HG03460 (cell line): ENCODE results near the gene NOL11.
A peak's percentile ranks its signal among the peaks of the same experiment; 100 is the strongest.
"Not testable (repeated sequence)": the region's sequence is repeated elsewhere in the genome, so short reads cannot be mapped to it uniquely, and the experiment has no call there.

Experiments used
- ATAC-seq: cut with Tn5 transposase; IDR thresholded peaks from one replicate; pipeline ENCODE4 v1.9.1; 2021; ENCODE audit not compliant: unreplicated experiment

The NOL11 gene

DNA sequence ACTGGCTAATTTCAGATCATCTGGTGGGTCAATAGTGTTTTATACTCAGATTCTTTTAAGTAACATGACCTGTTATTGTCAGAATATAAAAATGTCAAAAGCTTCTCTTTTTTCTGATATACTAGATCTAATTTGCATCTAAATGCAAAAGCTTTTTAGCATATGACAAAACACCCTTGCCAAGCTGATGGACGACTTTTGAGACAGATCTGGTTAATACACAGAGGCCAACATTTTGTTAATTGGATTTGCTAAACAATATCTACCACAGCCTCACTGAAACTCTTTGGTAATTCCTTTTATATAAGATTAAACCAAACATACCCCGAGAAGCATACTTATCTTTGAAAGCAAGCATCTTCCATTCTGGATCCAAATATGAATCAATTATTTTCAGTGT lies 10.3 kb upstream of the NOL11 start:
- no peak for ATAC-seq

DNA sequence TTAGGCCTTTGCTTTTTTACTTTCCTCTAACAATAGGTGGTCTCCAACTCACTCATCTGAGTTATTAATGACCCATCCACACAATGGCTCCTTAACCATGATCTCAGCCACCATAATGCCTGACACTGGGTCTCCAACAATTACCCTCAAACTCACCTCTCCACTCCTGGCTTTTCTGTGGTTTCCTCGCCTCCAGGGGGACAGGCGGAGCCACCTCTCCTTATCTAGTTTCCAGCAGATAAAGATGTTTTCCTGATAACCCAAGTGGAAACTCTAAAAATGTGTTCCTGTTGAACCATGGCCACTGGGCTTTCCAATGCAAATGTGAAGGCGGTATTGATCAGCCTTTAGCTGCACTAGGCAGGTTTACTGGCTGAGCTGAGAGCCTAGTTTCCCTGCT lies 9.4 kb upstream of the NOL11 start:
- ATAC-seq = no peak

DNA sequence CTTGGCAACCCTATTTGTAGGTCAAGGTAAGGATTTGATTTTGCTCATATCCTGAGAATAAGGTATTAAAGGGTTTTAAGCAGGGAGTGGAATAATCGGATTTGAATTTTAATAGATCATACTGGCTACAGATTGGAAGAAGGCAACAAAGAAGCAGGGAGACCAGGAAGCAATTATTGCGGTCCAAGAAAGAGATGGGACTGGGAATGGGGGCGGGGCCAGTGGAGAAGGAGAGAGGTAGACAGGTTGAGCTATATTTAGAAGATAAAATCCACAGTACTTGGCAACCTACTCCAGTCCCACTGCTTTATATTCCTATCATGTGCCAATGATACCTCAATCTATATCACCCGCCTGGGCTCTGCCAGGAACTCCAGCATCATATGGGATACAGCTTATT lies 5.8 kb upstream of the NOL11 start:
- no peak for ATAC-seq

DNA sequence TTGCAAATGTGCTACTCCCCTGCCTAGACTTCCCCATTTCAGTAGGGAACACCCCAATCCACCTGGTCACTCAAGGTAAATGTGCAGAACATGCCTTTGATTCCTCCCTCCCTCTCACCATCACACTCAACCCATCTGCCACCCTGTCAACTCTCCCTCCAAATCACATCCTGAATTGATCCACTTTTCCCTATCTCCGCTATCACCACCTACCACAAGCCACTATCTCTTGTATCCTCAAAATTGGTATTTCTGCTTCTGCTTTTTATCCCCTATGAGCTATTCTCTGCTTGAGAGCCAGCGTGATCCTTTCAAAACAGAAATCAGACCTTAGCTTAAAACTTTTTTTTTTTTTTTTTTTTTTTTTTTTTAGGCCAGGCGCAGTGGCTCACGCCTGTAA lies 5.4 kb upstream of the NOL11 start:
- ATAC-seq = no peak

DNA sequence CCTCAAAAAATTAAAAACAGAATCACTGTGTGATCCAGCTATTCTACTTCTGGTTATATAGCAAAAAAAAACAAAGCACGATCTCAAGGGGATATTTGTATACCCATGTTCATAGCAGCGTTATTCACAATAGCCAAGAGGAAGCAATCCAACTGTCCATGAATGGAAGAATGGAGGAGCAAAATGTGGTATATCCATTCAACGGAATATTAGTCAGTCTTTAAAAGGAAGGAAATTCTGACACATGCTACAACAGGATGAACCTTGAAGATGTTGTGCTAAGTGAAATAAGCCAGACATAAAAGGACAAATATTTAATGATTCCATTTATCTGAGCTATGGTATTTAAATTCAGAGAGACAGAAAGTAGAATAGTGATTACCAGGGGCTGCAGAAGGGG lies 4.6 kb upstream of the NOL11 start:
- no peak for ATAC-seq

DNA sequence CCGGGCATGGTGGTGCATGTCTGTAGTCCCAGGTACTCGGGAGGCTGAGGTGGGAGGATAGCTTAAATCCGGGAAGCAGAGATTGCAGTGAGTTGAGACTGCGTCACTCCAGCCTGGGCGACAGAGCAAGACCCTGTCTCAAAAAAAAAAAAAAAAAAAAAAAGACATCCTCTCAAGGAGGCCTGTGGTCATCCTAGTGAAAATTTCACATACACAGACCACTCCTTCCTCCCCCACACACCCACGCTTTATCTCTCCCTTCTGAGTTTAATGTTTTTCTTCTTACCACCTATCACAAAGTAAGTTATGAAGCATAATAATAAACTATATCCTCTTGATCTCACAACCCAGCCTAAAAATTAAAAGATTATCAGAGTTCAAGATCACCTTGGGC lies 1.3 kb upstream of the NOL11 start:
- ATAC-seq = no peak

DNA sequence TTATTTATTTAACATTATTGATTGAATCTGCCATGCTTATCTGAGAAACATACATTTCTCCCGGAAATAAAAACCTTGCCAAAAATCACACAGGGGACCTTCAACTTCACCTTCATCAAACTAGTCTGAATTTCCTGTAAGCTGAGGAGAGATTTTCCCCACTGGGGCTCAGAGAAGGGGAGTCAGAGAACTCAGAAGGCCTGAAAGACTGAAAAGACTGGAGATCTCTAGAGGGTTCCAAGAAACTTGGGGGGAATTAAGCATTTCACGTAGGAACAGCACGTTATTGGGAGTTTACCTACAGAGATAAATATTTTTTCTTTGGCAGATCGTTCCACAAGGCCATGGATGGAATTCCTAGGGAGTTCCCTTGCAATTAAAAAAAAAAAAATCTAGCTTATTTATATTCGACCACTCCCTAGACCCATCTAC lies 528 bp upstream of the NOL11 start:
- ATAC-seq = no peak

DNA sequence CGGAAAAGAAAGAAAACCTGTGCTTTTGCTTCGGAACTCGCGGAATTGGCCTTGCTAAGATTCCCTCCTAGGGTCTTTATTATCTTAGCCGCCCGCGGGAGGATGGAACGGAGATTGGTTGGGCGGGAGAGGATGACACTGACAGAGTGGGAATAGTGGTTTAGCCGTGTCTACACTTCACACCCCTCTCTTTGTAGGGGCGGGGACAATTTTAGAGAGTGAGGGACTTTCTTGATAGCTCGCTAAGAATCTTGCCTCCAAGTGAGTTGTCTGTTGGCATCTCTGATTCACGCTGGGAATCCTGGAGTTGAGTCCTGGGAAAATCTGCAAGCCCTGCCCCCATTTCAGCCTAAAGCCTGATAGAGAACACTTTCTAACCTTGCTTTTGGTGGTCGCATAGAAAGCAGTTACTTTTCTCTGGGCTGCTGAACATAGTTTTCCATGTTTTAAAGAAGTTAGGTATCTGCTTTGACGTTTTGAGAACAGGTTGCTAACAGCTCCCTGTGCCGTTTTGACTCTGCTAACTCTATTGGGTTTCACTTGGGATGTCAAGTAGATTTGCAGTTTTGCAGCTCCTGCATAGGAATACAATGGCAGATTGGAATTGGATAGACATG lies 697 bp downstream of the NOL11 start:
- peak; percentile 1 for ATAC-seq

DNA sequence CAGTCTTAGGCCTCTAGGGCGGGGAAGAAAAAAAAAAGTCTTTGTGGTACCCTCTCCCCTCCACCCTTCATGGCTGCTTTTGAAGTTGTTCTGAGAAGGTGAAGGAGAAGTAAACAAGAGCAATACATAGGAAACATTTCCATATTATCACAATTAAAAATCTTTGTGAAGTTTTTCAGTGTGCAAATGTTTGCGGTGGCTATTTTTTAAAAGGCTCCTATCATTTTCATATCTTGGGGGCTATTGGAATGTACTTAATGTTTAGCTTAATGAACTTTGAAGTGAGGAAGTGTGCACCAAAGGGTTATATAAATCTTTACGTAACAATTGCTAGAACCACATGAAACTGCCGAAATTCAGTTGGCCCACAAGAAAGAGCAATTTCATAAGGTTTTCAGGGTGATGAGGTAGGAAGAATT lies 7.6 kb downstream of the NOL11 start:
- no peak for ATAC-seq

DNA sequence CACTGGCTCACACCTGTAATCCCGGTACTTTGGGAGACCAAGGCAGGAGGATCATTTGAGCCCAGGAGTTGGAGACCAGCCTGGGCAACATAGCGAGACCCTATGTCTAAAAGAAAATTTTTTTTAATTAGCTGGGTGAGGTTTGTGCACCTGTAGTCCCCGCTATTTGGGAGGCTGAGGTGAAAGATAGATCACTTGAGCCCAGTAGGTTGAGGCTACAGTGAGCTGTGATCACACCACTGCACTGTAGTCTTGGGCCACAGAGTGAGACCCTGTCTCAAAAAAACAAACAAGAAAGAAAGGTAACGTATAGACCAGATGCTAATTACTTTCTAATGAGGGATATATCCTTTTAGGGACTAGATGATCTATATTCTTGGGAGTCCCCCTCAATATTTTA lies 8.1 kb downstream of the NOL11 start:
- ATAC-seq = no peak

DNA sequence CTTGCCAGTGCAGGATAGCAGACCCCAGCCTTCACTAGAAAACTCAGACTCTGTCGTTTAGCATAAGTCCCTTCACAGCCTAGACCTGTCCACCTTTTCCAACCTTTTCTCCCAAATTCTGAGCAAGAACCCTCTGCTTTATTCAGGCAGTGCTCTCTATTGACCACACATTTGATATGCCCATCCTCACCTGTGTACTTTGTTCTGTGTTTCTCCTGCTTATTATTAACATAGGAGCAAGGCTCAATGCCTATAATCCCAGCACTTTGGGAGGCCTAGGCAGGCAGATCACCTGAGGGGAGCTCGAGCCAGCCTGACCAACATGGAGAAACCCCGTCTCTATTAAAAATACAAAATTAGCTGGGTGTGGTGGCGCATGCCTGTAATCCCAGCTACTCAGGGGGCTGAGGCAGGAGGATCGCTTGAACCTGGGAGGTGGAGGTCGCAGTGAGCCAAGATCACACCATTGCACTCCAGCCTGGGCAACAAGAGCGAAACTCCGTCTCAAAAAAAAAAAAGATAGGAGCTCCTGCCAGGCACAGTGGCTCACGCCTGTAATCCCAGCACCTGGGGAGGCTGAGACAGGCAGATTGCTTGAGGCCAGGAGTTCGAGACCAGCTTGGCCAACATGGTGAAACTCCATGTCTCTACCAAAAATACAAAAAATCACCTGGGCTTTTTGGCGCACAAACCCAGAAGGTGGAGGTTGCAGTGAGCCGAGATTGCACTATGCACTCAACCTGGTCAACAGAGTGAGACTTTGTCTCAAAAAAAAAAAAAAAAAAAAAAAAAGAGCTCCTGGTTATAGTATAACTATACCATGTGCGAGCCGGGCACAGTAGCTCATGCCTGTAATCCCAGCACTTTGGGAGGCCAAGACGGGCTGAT lies 9.7 kb downstream of the NOL11 start:
- not testable (repeated sequence) for ATAC-seq

DNA sequence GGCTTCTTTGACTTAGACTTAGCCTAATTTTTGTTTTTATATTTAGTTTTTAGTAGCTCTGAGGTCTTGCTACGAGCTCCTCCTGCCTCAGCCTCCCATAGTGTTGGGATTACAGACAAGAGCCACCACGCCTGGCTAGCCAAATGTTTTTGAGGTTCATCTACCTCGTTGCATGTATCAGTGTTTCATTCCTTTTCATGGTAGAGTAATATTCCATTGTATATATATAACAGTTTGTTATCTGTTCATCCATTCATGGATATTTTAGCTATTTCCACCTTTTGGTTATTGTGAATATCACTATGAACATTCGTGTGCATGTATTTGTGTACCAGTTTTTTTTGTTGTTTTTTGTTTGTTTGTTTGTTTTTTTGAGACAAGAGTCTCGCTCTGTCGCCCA lies 12.2 kb downstream of the NOL11 start:
- no peak for ATAC-seq

DNA sequence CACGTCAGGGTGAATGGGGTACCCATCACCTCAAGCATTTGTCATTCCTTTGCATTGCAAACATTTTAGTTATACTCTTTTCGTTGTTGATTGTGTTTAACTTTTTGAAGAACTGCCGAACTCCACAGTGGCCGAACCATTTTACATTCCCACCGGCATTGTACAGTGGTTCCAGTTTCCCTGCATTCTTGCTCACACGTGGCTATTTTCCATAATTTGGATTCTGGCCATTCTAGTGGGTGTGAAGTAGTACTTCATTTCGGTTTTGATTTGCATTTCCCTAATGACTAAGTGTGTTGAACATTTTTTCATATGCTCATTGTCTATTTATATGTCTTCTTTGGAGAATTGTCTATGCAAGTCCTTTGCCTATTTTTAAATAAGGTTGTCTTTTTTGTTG lies 13.0 kb downstream of the NOL11 start:
- ATAC-seq = no peak

DNA sequence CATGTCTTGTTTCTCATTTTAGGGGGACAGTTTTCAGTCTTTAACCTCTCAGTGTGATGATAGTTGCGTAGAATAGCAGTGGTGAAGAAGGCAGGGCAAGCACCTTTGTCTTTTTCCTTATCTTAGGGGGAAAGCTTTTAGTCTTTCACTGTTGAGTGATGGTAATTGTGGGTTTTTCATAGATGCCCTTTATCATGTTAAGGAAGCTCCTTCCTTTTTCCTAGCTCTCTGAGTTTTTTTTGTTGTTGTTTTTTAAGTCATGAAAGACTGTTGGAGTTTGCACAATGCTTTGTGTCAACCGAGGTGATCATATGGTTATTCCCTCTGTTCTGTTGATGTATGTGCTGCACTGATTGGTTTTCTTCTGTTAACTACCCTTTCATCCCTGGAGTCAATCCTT lies 15.7 kb downstream of the NOL11 start:
- no peak for ATAC-seq

DNA sequence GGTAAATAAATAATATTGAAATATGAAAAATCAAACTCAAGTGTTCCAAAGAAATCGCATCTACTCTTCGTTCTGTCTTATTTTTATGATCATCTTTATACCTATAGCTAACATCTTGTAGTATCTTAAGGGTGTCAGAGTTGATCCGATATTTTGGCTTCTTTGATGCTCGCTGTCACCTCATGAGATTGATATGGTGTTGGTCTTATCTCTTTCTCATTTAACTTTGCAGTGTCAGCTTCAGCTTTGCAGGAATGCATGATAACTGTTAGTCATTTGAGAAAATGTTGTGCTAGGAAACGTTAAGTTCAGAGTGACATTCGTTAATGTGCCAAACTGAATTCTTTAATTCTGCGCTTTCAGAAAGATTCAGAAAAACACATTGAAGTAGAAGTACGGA lies 19.4 kb downstream of the NOL11 start:
- ATAC-seq = no peak

DNA sequence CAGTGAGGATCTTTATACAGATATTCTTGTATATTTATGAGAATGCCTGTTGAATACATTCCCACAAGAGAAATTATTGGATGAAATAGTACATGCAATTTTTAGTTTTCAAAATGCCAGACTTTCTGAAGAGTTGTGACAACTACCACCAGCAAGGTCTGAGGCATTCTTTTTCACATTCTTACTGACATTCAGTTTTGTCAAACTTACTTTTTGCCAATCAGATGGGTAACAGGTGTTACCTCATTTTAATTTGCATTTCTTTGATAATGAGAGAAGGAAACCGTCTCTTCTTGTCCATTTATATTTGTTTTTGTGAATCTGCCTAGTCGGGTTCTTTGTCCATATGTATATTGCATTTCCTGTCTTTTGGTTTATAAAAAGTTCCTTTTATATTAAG lies 24.3 kb downstream of the NOL11 start:
- no peak for ATAC-seq

DNA sequence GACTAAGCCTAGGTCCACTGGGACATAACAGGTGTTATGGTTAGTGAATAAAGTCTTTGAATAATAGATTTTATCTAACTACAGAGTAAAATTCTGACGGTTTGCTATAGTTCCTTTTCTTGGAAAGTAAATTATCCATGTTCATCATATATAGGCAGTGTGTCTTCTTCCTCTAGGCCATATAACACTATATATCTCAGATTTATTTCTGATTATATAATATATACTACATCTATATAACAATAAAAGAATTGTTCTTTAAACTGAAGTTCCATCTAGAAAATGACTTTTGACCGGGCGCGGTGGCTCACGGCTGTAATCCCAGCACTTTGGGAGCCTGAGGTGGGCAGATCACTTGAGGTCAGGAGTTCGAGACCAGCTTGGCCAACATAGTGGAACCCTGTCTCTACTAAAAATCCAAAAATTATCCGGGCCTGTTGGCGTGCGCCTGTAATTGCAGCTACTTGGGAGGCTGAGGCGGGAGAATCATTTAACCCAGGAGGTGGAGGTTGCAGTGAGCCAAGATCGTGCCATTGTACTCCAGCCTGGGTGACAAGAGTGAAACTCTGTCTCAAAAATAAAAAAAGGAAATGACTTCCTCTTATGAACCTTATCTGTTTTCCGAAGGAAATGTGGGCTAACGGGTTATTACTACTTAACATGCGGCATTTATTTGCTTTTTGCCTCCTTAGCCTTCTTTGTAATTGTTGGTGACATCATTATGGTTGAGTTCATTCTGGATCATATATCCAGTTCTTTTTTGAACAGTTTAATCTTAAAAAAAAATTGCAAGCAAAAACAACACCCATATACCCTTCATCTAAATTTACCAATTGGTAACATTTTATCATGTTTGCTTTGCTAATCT lies 29.2 kb downstream of the NOL11 start:
- no peak for ATAC-seq

DNA sequence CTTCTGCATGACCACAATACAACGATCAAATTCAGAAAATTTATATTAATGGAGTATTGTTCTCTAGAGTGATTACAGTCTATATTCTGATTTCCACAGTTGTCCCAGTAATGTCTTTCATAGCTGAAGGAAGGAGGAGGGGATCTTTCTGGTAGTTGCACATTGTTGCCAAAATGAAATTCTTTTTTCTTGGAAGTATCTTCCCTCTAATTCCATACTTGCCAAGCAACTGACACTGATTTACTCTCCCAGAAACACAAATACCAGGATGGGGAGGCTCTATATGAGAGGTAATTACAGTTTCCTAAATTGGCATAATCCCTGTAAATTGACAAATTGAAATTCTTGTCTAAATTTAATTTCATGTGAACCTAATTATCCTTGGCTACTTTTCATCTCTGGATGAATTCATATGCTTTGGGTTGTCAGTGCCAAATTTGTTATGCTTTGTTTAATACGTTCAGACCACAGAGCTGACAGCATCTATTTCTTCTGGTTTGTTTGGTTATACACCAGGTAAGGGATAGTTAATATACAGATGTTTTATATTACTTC lies 30.0 kb downstream of the NOL11 start:
- no peak for ATAC-seq

DNA sequence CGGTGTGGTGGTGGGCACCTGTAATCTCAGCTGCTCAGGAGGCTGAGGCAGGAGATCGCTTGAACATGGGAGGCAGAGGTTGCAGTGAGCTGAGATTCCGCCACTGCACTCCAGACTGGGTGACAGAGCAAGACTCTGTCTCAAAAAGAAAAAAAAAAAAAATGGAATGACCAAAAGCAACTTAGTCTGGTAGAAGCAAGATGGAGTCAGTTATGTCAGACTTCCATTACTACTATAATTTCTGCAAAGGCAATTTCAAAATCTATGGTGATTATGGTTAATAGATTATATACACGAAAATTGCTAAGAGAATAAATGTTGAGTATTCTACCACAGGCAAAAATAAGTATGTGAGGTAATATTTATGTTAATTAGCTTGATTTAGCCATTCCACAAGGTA lies 32.3 kb downstream of the NOL11 start:
- ATAC-seq = no peak

DNA sequence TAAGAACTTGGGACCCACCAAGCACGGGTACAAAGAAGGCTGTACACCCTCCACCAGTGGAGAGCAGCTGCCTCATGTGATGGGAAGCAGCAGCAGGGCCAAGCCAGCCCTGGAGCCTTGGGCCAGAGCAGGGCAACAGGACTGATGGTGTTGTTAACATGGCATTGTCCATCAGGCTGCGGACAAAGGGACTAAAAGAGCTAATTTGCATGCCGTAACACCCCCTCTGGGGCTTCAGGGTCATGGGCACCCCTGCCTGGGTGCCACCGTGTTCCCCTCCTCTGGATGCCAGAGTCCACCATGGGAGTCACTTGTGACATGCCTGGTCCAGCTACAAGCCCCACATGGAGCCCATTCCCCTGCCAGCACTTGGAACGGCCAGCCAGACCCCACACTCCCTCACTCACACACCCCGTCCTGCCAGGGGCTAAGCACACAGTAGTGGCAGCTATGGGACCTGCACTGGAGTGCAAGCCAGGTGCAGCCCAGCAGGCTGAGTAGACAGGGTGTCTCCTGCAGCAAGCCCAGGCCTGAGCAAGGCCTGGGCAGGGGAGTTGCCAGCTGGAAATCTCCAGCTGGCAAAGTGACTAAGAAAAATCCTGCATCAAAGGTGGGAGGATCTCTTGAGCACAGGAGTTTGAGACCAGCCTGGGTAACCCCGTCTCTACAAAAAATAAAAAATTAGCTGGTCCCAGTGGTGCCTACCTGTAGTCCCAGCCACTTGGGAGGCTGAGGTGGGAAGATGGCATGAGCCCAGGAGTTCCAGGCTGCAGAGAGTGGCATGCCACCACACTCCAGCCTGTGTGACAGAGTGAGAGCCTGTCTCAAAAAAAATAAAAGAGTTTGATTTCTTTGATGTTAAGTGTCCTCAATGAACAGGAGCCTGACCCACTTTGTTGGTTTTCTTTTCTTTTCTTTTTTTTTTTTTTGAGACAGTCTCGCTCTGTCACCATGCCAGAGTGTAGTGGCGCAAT lies 33.7 kb downstream of the NOL11 start:
- ATAC-seq = no peak
